ENCODE data around the gene FFAR4.

- TF ChIP-seq CTCF (IDR thresholded peaks at IDR 0.05) (no peak), POLR2A (IDR thresholded peaks at IDR 0.05) (no peak), POLR2AphosphoS5 (IDR thresholded peaks at IDR 0.05; ENCODE audit: insufficient read depth in 1 of 2, low read depth in 1 of 2) (no peak)
These were observed 34.8 kb downstream of the FFAR4 start, which contains the start of gene RBP4 for GRCh38 chr10:93601146-93601773.
